Stimulated activated naive CD8-positive, alpha-beta T cell treated with anti-CD3 and anti-CD28 coated beads, Interleukin-15, amount 100 ng/mL, for 72 hours (primary cell): ENCODE measurements around the gene SYT14.
"Not testable (repeated sequence)": the region's sequence is repeated elsewhere in the genome, so short reads cannot be mapped to it uniquely, and the experiment has no call there.

Source experiments
- ATAC-seq: fragments of 150-1000 bp; cut with Tn5 transposase; 2 replicates; pipeline ENCODE4 v1.10.0; 2021; ENCODE audit warnings: mild to moderate bottlenecking, moderate library complexity
- DNase-seq, 2 donors: peaks; one replicate each; pipeline ENCODE4 v3.0.0; 2021 to 2022
- H3K27ac Mint-ChIP-seq, 2 donors: one replicate each; pipeline ENCODE4 v1.8.0; 2022; ENCODE audit warnings: mild to moderate bottlenecking in 2 of 2, mixed read lengths in 2 of 2, moderate library complexity in 2 of 2
- H3K27me3 Mint-ChIP-seq: one replicate; pipeline ENCODE4 v1.8.0; 2022; ENCODE audit warnings: mixed read lengths
- H3K4me1 Mint-ChIP-seq: one replicate; pipeline ENCODE4 v1.8.0; 2022; ENCODE audit warnings: mild to moderate bottlenecking, mixed read lengths
- H3K4me3 Mint-ChIP-seq, 2 donors: one replicate each; pipeline ENCODE4 v1.8.0; 2022; ENCODE audit warnings: mild to moderate bottlenecking in 2 of 2, mixed read lengths in 2 of 2, moderate library complexity in 1 of 2
- H3K9me3 Mint-ChIP-seq, 2 donors: one replicate each; pipeline ENCODE4 v1.8.0; 2022; ENCODE audit warnings: mixed read lengths in 2 of 2

SYT14 gene

GRCh38 chr1:210151052-210151672, 213.1 kb downstream of the SYT14 start:
- no peaks in the 10 kb centered on the region for H3K27me3 Mint-ChIP-seq
- DNase-seq, result no peak
- H3K4me3 Mint-ChIP-seq, result no peak overlapping the region
- no peaks in the 10 kb centered on the region for H3K9me3 Mint-ChIP-seq
- no peak for ATAC-seq
- H3K4me1 Mint-ChIP-seq, result no peaks in the 10 kb centered on the region
- no peak overlapping the region for H3K27ac Mint-ChIP-seq

- Mint-ChIP-seq H3K4me1 (no peaks in the 10 kb centered on the region), H3K9me3 (no peaks in the 10 kb centered on the region), H3K27me3 (peaks cover 7% of the 10 kb centered on the region), H3K4me3 (no peak overlapping the region), H3K27ac (no peak overlapping the region)
- no peak for DNase-seq
- ATAC-seq, result no peak
Observed at GRCh38 chr1:210159211-210159610, 221.2 kb downstream of the SYT14 start.

DNA sequence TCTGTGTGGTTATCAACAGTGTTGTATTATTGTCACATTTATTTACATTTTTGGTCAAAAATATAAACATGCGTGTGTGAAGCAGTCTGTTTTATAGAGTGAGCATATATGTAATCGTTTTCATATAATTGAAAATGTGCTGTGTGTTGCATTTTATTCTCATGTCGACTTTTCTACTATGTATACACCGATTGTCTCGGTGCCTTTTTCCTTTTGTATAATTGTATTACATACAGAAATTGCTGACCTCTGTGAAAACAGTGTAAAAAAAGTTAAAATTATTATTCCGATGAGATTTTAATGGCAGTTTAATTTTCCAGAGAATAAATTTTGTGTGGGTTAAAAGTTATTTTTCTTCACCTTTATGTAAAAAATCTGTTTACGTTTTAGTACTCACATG, 232.2 kb downstream of the SYT14 start:
- Mint-ChIP-seq H3K27ac (no peak overlapping the region), H3K4me1 (no peaks in the 10 kb centered on the region), H3K27me3 (no peaks in the 10 kb centered on the region), H3K4me3 (no peak overlapping the region), H3K9me3 (no peaks in the 10 kb centered on the region)
- no peak for ATAC-seq
- no peak for DNase-seq

- Mint-ChIP-seq H3K9me3 (no peaks in the 10 kb centered on the region), H3K4me1 (no peaks in the 10 kb centered on the region), H3K4me3 (no peak overlapping the region), H3K27me3 (peaks cover 10% of the 10 kb centered on the region), H3K27ac (no peak overlapping the region)
- ATAC-seq (no peak), DNase-seq (no peak)
Observed at GRCh38 chr1:210174133-210174532, 236.1 kb downstream of the SYT14 start.

DNA sequence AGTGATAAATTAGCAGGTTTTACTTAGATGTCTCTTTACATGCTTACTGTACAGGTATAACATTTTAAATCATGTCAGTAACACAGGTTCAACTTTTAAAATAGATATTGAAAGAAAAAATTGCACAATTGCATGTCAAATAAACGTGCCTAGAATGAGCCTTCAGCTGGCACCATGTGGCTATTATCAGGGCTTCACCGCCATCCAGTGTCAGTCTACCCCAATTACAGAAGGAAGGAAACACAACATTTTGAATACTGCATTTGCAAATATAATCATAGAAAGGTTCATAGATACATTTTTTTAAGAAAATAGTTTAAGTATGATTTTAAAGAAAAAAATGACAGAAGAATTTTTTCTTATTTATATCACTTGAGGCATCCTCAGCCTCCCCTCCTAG, 247.0 kb downstream of the SYT14 start:
- ATAC-seq (no peak), DNase-seq (no peak)
- Mint-ChIP-seq H3K4me3 (no peak overlapping the region), H3K4me1 (no peaks in the 10 kb centered on the region), H3K27ac (no peak overlapping the region), H3K9me3 (no peaks in the 10 kb centered on the region), H3K27me3 (peaks cover 7% of the 10 kb centered on the region)

- not testable (repeated sequence) for ATAC-seq, H3K9me3 Mint-ChIP-seq, H3K27ac Mint-ChIP-seq, H3K4me3 Mint-ChIP-seq, H3K27me3 Mint-ChIP-seq, DNase-seq, H3K4me1 Mint-ChIP-seq
Observed at GRCh38 chr1:210187849-210188606, 250.0 kb downstream of the SYT14 start.

DNA sequence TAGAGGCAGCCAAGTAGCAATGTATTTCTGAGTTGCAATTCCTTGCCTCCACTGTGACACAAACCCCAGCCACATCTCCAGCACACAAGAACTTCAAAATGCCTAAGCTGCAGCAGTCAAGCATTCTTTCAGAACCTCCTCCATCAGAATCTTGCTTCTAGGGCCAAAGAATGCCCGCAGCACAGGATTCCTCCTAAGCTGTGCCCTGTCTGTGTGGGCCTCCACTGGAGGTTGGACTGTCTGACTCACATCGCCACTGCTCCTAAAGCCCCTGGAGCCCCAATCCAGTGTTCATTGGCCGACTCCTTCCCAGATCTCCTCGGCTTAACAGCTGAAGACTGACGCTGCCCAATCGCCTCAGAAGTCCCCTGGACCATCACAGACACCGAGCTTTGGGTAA, 251.4 kb downstream of the SYT14 start:
- Mint-ChIP-seq H3K9me3 (no peaks in the 10 kb centered on the region), H3K4me1 (no peaks in the 10 kb centered on the region), H3K4me3 (no peak overlapping the region), H3K27me3 (no peaks in the 10 kb centered on the region), H3K27ac (no peak overlapping the region)
- ATAC-seq (no peak), DNase-seq (no peak)

- Mint-ChIP-seq H3K27me3 (no peaks in the 10 kb centered on the region), H3K4me3 (no peak overlapping the region), H3K9me3 (no peaks in the 10 kb centered on the region), H3K27ac (no peak overlapping the region), H3K4me1 (no peaks in the 10 kb centered on the region)
- ATAC-seq (no peak), DNase-seq (no peak)
Observed at GRCh38 chr1:210195635-210196160, 257.7 kb downstream of the SYT14 start.

DNA sequence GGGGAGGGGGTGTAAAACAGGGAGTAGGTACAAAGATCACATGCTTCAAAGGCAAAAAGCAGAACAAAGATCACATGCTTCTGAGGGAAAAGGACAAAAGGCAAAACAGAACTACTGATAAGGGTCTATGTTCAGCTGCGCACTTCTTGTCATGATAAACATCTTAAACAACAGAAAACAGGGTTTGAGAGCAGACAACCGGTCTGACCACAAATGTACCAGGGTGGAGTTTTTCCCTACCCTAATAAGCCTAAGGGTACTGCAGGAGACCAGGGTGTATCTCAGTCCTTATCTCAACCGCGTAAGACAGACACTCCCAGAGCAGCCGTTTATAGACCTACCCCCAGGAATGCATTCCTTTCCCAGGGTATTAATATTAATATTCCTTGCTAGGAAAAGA, 258.2 kb downstream of the SYT14 start:
- ATAC-seq, DNase-seq, H3K9me3 Mint-ChIP-seq, H3K27ac Mint-ChIP-seq, H3K27me3 Mint-ChIP-seq, H3K4me1 Mint-ChIP-seq, H3K4me3 Mint-ChIP-seq: not testable (repeated sequence)

- no peak for ATAC-seq
- Mint-ChIP-seq H3K4me3 (no peak overlapping the region), H3K4me1 (no peaks in the 10 kb centered on the region)
Observed at GRCh38 chr1:210198840-210199239, 260.8 kb downstream of the SYT14 start.

DNA sequence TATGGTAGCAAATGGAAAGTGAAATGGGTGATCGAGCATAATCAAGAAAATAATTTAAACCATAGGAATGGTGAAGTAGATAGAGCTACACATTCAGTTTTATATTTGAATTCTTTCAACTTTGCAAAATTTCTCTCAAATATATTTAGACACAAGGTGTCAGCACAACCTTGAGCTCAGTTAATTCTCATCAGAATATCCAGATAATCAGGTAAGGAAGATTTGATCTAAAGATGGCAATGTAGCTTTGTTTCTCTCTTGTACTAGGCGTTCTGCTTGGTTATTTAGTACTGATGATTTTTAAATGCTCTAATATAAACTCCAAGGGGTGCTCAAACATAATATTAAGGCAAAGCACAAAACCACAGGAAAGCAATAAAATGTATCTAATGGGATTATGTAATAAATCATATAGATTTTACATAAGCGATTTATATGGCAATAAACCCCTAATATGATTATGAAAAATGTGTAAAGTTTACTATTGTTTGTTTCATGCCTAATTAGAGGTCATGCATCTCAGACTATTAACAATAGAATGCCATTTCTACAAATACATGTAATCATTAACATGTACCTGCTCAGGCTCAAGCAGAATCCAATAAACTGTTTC, 262.2 kb downstream of the SYT14 start:
- Mint-ChIP-seq H3K27ac (no peak overlapping the region), H3K27me3 (no peaks in the 10 kb centered on the region), H3K9me3 (no peaks in the 10 kb centered on the region), H3K4me1 (no peaks in the 10 kb centered on the region), H3K4me3 (no peak overlapping the region)
- ATAC-seq (no peak), DNase-seq (no peak)

More at GRCh38 chr1:210198840-210199239, 260.8 kb downstream of the SYT14 start:
- no peak for DNase-seq
- Mint-ChIP-seq H3K27ac (no peak overlapping the region), H3K9me3 (no peaks in the 10 kb centered on the region), H3K27me3 (no peaks in the 10 kb centered on the region)

- Mint-ChIP-seq H3K27me3 (peaks cover 2% of the 10 kb centered on the region), H3K27ac (no peak overlapping the region), H3K4me3 (no peak overlapping the region), H3K4me1 (no peaks in the 10 kb centered on the region), H3K9me3 (no peaks in the 10 kb centered on the region)
- no peak for DNase-seq
- ATAC-seq, result no peak
Observed at GRCh38 chr1:210201681-210202080, 263.7 kb downstream of the SYT14 start.

DNA sequence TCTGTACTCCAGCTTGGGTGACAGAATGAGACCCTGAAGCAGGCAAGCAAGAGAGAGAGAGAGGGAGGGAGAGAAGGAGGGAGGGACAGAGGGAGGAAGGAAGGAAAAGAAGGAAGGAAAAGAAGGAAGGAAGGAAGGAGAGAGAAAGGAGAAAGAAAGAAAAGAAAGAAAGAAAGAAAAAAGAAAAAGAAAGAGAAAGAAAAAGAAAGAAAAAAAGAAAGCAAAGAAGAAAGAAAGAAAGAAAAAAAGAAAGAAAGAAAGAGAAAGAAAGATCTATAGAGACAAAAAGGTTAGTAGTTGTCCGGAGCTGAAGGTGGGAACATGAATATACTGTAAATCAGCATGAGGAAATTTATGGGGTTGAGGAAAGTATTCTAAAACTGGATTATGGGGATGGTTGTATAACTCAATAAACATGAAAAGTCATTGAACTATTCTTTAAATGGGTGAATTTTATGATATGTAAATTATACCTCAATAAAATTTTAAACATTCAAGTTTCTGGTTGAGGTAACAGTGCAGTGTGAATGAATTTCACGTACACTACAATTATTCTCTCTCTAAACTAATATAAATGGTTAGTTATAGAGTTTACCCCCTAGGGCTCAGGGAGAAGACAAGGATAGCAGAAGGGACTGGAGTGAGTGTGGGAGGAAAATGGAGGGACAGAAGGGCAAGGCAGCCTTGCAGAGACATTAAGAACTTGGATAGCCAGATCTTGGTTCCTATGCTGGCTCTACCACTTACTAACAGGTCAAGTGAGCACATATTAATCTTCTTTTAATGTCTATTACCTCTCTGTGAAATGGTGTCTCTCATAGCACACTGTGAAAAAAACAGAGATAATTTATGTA, 269.8 kb downstream of the SYT14 start:
- Mint-ChIP-seq H3K27ac (no peak overlapping the region), H3K4me3 (no peak overlapping the region), H3K27me3 (peaks cover 12% of the 10 kb centered on the region), H3K4me1 (no peaks in the 10 kb centered on the region), H3K9me3 (no peaks in the 10 kb centered on the region)
- no peak for ATAC-seq
- no peak for DNase-seq

DNA sequence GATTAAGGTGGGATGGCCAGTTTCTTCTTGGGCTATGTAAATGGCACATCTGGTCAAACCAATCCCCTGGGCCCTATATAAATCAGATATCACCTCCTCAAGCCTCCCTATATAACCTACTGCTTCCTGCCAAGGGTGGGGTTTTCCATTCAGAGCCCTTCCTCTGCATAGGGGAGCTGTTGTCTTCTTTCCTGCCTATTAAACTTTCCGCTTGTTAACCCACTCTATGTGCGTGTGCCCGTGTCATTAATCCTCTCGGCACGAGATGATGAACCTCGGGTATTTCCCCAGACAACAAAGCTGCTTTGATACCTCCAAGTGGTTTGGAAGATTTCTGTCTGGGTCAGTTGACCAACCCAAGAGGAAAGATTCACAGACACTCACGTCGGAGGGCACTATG, 275.3 kb downstream of the SYT14 start:
- no peaks in the 10 kb centered on the region for H3K9me3 Mint-ChIP-seq
- no peak for DNase-seq
- no peak for ATAC-seq
- H3K4me1 Mint-ChIP-seq, result no peaks in the 10 kb centered on the region
- H3K27ac Mint-ChIP-seq, result no peak overlapping the region
- H3K4me3 Mint-ChIP-seq, result no peak overlapping the region
- peaks cover 7% of the 10 kb centered on the region for H3K27me3 Mint-ChIP-seq

GRCh38 chr1:210214573-210215409, 276.8 kb downstream of the SYT14 start:
- ATAC-seq (no peak), DNase-seq (no peak)
- Mint-ChIP-seq H3K27me3 (peaks cover 7% of the 10 kb centered on the region), H3K27ac (no peak overlapping the region), H3K4me1 (no peaks in the 10 kb centered on the region), H3K9me3 (no peaks in the 10 kb centered on the region), H3K4me3 (no peak overlapping the region)
